Femur (tissue), 1 donor: ENCODE results near the gene CDK3.
"Not testable (repeated sequence)": the region's sequence is repeated elsewhere in the genome, so short reads cannot be mapped to it uniquely, and the experiment has no call there.

Experiments
- DNase-seq: peaks from one replicate; pipeline ENCODE4 v3.0.0-alpha.2; 2017

The CDK3 gene

DNA sequence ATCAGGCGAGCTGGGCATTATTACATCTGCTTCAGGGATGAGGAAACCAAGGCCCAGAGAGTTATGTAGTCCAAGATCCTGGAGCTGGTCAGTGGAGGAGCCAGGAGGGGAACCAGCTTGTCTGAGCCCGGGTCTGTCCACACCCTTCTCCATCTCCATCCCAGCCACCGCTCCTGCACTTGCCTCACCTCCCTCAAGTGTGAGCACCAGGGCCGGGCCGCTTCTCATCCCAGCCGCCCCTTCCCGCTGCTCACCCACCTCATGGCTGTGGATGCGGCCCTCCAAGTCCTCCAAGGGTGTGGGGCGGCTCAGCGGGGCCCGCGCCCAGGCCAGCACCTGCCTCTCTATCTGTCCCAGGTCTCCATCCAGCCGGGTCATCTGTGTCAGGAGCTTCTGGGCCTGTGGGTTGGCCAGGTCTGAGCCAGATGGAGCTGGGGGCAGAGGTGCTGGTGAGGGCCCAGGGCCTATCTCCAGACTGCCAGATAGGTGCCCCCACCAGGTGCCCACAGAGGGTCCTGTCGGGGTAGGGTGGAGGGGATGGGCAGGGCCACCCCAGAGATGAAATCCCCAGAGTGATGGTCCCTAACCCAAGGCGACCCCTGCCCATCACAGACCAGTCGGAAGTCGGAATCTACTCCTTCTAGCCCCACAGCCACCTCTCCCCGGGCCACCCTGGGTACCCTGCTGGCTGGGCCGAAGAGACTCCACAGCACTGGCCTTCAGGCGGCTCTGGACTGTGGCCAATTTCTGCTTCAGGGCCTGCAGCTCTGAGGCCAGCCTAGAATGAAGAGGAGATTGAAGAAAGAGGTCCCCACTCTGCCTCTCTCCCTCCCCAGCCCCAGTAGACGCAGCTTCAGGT lies 17.1 kb downstream of the CDK3 start:
- no peak for DNase-seq

DNA sequence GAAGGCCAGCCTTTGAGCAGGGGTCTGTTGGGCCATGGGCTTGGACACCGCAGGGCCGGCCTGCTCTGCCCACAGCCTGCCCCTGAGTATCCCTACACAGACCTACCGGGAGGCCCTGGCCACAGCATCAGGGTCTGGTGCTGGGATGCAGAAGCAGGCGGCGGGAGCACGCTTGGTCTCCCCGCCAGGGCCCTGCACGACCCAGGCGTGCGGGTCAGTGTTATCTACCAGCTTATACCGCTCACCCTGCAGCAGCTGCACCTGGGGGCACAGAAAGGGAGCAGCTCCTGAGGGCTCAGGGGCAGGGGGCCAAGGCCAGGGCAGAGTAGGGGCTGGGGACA lies 17.7 kb downstream of the CDK3 start:
- DNase-seq = no peak

DNA sequence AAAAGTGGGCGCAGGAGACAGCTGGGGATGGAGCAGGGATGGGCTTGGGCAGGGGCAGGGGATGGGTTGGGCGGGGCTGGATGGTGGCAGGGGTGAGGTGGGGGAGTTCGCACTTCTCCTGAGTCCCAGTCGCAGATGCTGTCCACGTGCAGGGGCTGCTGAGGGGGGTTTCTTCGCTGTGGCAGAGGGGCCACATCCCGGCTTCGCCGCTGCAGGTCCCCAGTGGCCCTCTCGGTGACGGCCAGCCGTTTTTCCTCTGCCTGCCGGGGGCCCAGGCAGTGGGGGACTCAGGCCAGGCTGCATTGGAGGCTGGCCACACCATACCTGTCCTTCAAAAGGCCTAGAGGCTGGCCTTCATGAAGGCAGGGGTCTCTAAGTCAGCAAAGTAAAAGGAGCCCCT lies 18.1 kb downstream of the CDK3 start:
- no peak for DNase-seq

DNA sequence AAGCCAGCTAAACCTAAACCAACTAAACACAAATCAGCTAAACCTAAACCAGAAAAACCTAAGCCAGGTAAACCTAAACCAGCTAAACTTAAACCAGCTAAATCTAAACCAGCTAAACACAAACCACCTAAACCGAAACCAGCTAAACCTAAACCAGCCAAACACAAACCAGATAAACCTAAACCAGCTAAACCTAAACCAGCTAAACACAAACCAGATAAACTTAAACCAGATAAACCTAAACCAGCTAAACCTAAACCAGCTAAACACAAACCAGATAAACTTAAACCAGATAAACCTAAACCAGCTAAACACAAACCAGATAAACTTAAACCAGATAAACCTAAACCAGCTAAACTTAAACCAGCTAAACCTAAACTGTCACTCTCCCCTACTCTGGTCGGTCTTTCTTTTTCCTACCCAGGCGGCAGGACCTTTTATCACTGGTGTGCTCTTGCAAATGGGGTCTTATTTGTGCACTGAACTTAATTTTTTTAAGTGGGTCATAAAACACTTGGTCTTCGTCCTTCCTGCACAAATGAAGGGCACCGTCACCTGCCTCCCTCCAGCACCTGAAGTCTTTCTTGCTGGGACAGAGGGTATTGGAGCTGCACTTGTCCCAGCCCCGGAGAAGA lies 19.3 kb downstream of the CDK3 start:
- no peak for DNase-seq

DNA sequence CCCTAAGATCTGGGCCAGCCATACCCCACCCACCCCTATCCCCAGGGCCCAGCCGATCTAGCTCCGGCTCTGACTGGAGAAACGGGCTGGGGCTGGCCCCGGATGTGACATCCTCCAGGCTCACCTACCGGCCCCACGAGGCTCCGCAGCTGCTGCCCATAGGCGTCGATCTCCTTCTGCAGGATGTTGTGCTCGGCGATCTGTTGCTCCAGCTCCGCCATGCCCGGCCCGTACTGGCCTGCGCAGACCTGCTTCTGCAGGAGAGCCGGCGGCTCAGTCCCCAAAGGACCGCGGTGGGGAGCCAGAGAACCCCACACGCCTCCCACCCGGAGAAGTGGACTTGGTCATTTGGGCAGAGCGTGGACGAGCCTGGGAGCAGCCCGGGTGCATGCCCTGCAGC lies 21.6 kb downstream of the CDK3 start:
- DNase-seq = no peak

DNA sequence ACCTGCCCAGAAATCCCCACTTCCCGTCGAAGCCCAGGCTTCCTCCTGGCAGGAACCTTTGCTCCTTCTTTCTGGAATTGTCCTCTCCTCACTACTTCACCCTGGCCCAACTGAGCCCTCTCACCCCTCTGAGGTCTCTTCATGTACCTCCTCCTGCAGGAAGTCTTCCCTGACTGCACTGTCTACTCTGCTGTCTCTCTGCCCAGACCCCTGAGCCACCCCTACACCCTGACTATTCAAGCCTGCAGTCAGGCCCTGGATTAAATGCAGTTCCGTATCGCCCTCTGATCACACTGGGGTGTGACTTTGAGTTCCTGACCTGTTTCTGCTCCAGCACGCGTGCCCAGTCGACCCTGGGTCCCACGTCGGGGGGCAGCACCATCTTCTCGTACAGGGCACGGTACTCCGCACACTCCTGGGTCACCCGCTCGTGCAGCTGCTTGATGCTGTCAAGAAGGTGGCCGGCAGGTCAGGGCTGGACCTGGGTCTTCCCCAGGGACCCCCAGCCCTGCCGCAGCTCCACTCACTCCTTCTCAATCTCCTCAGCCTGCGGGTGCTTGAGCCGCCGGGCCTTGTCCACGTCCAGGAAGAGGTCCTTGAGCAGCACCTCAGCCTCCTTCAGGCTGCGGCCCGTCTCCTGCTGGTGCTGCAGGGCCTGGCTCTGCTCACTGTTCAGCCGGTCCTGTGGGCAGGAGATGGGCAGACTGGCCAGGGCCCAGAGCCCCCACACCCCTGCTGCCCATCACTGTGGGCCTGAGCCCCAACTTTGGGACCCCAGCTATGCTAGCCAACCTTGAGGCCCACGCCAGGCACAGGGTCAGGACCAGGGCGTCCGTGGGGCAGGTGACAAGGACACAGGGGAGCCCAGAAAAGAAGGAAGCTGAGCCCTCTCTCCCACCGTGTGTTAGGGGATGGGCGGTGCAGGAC lies 22.6 kb downstream of the CDK3 start:
- DNase-seq = no peak

DNA sequence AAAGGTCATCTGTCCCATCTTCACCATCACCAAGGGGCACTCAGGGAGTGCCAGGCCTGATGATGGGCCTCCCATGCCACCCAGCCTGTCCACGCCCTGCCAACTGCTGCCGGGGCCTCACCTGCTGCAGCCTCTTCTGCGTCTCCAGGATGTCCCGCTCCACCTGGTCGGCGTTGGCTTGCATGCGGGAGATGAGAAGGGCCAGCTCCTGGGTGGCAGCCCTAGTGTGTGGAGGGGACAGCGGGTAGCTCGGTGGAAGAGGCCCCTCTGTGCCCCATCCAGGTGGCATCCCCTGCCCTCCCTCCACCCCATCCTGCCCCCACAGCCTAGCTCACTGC lies 23.2 kb downstream of the CDK3 start:
- DNase-seq = no peak

DNA sequence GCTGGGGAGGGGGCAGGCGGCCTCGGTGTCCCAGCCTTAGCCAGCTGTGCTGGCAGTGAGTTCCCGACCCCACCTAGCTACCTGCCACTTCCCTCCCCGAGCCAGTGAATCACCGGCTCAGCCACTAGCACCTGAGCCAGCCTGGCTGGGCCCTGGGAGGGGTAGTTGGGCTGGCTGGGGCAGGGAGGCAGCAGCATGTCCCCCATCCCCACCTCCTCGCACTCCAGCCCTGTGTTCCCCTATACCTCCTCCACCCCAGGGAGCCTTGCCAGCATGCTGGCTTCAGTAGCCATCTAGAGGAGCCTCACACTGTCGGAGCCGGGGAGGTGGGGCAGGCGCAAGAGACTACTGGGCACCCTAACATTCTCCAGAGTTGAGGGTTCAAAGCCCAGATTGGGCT lies 23.7 kb downstream of the CDK3 start:
- no peak for DNase-seq

DNA sequence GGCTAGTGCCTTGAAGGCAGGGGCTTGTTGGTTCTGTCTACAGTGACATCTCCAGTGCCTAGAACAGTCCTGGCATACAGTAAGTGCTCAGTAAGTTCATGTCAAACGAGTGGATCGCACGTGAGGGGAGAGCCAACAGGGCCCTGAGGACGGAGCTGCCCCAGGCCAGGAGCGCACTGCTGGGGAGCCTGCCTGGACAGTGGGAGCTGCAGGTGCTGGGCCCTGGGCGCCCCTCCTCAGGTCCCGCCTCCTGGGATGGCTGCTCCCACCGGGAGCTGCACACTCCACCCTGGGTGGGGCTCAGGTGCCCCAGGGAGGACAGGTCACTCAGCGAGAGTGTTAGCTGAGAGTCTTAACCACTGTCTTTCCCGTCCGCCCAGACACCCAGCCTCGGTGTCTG lies 24.6 kb downstream of the CDK3 start:
- no peak for DNase-seq

DNA sequence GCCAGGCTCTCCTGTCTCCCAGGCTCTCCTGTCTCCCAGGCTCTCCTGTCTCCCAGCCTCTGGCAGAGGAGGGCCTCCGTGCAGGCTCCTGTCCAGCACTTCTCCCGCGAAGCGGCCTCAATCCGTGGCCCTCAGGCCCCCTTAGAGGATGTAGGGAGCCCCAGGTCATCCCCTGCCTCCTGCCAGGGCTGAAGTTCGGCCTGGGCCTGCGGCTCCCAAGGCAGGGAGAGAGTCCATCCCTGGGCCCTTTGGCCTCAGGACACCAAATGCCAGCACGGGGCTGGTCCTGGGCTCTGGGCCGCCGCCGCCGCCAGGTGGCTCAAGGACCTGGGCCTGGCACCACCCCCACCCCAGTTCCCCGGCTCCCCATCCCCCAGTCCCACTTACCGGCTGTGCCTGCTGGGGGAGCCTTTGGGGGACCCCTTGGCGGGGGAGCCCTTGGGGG lies 26.1 kb downstream of the CDK3 start:
- no peak for DNase-seq

DNA sequence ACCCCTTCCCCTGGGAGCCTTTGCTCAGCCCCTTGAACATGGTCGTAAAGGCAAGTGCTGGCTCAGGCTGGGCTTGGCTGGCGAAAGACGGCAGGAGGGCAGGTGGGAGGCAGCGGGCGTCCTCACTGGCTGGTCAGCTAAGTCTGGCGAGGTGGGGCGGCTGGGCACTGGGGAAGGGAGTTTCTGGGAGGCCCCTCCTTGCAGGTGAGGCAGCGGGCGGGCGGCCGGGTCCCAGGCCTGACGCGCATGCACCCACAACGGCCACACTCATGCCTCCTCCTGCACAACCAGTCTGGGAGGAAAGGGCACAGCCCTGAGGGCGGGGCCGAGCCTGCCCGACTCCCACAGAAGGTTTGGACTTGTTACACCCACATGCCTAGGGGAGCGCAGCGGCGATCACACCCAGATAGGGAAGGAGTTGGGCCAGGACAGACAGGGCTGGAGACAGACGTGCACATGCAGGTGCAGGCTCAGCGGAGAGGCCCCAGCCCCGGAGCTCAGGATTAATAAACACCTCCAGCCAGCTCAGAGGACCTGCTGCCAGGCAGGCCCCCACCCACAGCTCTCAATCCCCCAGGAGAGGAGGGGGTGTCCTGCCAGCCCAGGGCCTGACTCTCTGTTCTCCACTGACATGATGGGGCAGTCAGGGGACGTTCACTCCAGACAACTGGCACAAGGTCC lies 26.6 kb downstream of the CDK3 start, which contains the start of gene EVPL:
Gene EVPL (minus strand): TSS at position 148 of the 681 bp plus-strand sequence. CDS start 108 bp downstream, at position 40.
- DNase-seq = no peak

DNA sequence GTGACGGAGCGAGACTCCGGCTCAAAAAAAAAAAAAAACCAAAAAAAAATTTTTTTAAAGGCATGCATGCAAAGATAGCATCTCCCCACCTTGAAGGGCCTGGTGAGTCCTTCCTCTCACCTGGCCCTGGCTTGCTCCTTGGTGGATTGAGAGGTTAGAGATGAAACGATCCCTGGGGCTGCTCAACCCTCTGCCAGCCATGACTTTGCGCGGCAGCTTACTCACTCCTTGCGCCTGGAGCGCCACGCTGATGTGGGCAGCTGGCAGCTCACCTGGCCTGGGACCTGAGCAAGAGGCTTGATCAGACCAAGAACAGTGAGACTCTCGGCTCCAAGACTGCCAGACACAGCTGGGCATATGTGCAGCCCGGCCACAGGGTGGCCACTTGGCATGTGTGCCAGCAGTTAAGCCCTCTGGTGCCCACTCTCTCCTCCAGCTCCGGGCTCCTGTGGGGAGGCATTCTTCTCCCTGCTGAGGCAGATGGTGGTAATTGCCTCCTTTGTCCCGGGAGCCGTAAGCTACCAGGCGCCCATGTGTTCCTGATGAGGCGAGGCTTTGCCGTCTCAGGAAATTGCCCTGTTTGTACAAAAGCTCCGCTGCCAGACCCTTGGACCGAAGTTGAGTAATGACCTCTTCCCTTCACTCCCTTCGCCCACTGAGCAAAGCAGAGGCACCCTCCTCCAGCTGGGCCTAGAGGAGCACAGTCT lies 31.6 kb downstream of the CDK3 start:
- no peak for DNase-seq

DNA sequence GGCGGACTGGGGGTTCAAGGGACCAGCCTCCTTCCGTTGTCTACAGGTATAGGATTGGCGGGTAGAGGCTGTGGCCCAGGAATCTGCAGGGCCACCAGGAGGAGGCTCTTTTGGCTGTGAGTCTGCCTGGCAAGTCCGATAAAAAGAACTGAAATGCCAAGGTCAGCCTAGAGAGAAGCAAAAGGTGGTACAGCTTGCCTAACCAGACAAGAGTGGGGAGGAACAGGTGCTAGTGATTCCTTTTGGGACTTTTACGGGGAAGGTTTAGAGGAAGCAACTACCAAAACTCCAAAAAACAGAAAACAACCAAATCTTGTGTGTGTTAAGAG lies 32.1 kb downstream of the CDK3 start:
- no peak for DNase-seq

DNA sequence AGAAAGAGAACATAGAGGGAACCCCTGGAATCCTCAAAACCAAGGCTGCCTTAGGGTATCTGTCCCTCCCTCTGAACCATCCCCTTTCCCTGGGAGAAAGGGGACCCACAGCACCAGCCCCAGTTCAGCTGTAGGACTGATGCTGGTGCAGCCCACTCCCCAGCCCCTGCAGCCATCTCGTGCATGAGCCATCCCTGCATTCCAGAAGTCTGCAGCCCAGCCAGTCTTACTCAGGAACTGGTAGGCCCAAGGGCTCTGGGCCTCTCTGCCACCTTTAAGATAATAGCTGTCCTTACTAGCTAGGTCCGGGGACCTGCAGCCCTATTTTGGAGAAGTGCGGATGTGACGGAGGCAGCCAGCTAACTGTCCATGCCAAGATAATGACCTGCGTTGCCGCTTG lies 32.5 kb downstream of the CDK3 start:
- DNase-seq = no peak

DNA sequence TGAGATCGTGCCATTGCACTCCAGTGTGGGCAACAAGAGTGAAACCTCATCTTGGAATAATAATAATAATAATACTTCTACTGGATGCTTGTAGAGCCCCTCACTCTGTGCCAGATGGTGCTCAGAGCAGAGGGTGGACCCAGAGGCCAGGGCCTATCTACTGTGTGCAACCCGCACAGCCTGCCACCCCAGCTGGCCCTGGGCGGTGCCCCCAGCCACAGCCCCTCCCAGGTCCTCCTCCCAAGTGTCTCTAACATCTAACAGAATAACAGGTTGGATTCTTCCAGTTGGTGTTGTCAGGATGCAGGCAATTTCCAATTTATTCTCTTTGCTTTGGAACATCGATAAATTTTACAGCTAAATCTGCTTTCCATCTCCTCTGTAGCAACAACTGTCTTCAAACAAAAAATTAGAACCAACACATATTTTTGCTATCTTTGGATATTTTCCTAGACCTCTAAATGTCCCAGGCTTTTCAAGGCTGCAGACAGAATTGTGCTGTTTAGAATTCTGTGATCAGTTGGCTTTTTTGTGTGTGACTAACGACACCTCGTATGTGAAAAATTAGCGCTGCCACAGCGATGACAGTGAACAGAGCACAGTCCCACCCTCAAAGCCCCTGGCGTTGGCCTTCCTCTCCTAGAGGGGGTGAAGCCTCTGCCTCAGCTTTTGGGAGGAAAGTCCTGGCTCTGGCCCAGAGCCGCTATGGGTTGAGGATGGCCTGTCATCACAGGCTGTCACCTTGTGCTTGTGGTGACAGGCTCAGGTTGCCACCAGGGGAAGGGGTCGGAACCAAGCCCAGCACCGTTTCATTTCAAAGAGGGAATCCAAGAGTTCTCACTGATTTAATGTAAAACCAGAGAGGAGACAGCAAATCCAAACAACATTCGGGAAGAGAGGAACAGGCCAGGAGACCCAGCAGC lies 34.0 kb downstream of the CDK3 start:
- DNase-seq = no peak

DNA sequence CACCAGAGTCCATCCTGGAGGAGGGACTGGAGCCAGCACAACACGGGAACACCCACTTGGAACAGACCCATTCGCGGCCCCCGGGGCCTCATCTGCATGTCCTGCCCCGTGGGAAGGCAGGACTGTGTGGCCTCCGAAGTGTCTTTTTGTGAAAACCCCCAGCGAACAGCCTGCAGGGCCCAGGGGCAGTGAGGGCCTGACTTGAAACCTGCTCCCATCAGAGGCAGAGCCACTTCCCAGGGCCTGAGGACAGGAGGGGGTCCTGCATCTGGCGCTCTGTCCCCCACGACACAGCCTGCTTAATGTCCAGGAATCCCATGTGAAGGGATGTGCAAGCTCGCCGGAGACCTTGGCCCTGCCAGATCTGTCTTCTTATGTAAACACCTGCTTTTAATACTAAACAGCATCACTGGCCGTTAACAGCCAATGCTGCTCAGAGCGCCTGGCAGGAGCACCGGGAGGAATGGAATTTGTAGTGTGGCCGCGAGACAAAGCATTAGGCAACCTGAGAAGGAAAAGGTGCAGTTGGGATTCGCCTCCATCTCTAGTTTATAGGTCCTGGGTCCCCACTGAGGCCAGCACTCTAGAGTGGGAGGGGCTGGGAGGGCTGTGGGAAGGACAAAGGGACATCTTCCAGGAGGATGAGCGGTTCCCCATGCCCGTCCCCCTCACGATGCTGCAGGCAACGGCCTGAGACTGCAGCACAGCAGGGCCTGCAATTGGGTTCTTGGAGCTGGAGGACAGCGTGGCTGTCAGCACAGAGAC lies 36.0 kb downstream of the CDK3 start:
- DNase-seq = no peak

DNA sequence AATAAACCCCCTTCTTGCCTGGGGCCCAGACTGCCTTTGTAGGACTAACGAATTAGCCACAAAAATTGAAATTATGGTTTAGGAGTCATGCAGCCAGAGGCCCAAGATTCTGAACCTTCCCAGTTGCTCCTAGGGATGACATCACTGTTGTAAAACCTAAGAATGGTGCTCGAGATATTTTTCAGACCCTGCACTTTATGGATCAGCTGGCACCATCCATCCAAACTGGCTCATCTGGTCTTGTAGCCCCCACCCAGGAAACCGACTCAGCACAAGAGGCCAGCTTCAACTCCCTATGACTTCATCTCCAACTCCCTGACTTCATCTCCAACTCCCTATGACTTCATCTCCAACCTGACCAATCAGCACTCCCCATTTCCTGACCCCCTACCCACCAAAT lies 37.4 kb downstream of the CDK3 start:
- no peak for DNase-seq

DNA sequence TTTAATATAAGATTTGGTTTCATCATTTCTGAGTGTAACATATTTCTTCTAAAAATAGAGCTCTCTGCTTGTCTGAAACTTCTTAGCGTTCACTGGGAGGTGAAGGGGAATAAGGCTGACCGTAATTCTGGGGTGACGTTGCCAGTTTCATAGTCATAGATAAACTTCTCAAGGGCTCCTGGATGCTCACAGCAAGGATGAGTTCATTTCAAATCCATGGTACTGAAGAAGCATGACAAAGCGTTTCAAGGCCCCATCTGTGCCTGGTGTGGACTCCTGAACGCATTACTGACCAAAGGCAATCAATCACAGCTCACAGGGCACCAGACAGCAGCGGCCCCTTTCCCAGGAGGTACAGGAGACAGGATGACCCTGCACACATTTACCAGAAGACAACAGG lies 38.5 kb downstream of the CDK3 start:
- no peak for DNase-seq

DNA sequence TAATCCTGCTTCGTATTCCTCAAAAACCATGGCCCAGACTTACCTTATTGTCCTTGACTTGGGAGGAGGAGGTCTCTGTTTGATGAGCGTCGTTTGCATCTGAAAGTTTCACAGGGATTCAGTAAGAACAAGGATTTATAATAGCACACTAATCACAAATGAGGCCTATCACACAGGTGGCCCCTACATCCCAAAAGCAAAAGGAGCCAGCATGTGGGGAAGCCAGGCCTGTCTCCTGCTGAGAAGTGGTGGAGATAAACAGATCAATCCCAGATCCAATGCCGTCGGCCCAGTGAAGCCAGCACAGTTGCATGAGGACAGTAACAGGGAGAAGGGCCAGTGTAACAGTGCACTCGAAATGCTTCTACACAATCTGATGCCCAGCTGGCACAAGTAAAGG lies 39.7 kb downstream of the CDK3 start:
- DNase-seq = no peak

DNA sequence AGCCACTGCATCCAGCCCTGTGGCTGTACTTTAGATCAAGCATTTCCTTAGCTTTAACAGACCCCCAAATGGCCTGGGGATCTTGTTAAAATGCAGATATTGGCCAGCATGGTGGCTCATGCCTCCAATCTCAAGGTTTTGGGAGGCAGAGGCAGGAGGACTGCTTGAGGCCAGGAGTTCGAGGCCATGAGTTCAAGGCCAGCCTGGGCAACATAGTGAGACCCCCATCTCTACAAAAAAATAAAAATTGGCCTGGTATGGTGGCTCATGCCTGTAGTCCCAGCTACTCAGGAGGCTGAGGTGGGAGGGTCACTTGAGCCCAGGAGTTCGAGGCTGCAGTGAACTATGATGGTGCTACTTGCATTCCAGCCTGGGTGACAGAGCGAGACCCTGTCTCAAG lies 42.2 kb downstream of the CDK3 start:
- DNase-seq = not testable (repeated sequence)
